ENCODE results near the gene PLB1.

- no peak for TF ChIP-seq POLR2A (IDR thresholded peaks at IDR 0.05)
- TF ChIP-seq CTCF (IDR thresholded peaks at IDR 0.05), result no peak
Measured at GRCh38 chr2:28600181-28600580, 104.3 kb downstream of the PLB1 start.

Data from adrenal gland (tissue), 5 donors.